ENCODE data around the gene LSM10. TPM values are rescaled to one million over a fixed set of nuclear protein-coding genes. Genes with fewer than 3 reads are reported as not detected.

Gene LSM10
- total RNA-seq, 4 donors from 2014 or later = 19.1 to 52.7 (median 49.0) TPM

- WGBS, 2 donors = 60 to 74% methylated on average over 17 to 18 of the region's 18 CpGs
- no peak overlapping the region for H3K4me3 ChIP-seq (replicated peaks in 1 of 3)
- H3K27ac ChIP-seq = peak overlapping the region in 2 of 3 donors; percentile 44 to 83
- H3K36me3 ChIP-seq = peaks cover 0 to 8% of the 10 kb centered on the region in 2 donors
- no peaks in the 10 kb centered on the region for H3K9me3 ChIP-seq
- intact Hi-C loops (cut with DNase I) = no loop called here
- peaks cover 54 to 67% of the 10 kb centered on the region in 2 donors for H3K4me1 ChIP-seq
- no peak for DNase-seq
- TF ChIP-seq POLR2A (IDR thresholded peaks at IDR 0.05) = no peak
- TF ChIP-seq, protein P1, sequence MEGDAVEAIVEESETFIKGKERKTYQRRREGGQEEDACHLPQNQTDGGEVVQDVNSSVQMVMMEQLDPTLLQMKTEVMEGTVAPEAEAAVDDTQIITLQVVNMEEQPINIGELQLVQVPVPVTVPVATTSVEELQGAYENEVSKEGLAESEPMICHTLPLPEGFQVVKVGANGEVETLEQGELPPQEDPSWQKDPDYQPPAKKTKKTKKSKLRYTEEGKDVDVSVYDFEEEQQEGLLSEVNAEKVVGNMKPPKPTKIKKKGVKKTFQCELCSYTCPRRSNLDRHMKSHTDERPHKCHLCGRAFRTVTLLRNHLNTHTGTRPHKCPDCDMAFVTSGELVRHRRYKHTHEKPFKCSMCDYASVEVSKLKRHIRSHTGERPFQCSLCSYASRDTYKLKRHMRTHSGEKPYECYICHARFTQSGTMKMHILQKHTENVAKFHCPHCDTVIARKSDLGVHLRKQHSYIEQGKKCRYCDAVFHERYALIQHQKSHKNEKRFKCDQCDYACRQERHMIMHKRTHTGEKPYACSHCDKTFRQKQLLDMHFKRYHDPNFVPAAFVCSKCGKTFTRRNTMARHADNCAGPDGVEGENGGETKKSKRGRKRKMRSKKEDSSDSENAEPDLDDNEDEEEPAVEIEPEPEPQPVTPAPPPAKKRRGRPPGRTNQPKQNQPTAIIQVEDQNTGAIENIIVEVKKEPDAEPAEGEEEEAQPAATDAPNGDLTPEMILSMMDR (IDR thresholded peaks at IDR 0.05) = no peak
- H3K27me3 ChIP-seq = no peaks in the 10 kb centered on the region
These were observed 31.5 kb downstream of the LSM10 start for GRCh38 chr1:36366091-36366661.

- peaks cover 60 to 71% of the 10 kb centered on the region in 2 donors for H3K4me1 ChIP-seq
- H3K36me3 ChIP-seq = peaks cover 0 to 8% of the 10 kb centered on the region in 2 donors
- H3K27me3 ChIP-seq = no peaks in the 10 kb centered on the region
- DNase-seq = peak; percentile 58 to 61
- peak overlapping the region in 2 of 3 donors; percentile 44 to 83 for H3K27ac ChIP-seq
- TF ChIP-seq, protein P1 (IDR thresholded peaks at IDR 0.05) = no peak
- TF ChIP-seq POLR2A (IDR thresholded peaks at IDR 0.05) = no peak
- 74 to 82% methylated on average over 1 of the region's 1 CpG for WGBS, 2 donors
- H3K9me3 ChIP-seq = no peaks in the 10 kb centered on the region
- no peak overlapping the region for H3K4me3 ChIP-seq (replicated peaks in 1 of 3)
- intact Hi-C loops (cut with DNase I) = no loop called here
These were observed 32.3 kb downstream of the LSM10 start for GRCh38 chr1:36365381-36365780.

DNA sequence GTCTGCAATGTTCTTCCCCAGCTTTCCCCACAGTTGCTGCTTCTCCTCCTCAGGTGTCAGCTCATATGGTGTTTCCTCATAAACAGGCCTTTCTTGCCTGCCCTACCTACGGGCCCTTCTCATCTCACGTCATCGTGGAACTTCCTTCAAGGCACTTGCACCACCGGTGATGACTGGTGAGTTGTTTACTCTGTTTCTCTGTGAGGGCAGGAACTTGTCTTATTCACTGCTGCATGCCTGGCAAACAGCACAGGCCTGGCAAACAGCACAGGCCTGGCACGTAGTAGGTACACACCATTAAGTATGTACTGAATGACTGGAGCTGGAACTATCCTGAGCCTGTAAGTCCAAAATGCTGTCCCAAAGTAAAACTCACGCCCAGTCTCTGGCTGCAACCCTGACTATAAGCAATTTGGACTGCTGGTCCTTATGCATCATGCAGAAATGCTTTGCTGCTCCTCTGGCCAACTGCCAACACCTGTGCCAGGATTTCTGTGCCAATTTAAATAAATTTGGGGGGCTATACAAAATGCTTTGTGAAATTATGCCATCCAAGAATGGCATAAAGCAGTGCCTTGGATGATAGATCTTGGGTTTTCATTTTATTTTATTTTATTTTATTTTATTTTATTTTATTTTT, 37.7 kb downstream of the LSM10 start:
- no peaks in the 10 kb centered on the region for H3K9me3 ChIP-seq
- intact Hi-C loops (cut with DNase I) = no loop called here
- peaks cover 12 to 16% of the 10 kb centered on the region in 2 donors for H3K36me3 ChIP-seq
- H3K4me1 ChIP-seq = peaks cover 41 to 43% of the 10 kb centered on the region in 2 donors
- H3K27ac ChIP-seq = peak overlapping the region; percentile 86 to 90 (median 87)
- TF ChIP-seq, protein P1 (IDR thresholded peaks at IDR 0.05) = no peak
- no peak for TF ChIP-seq POLR2A (IDR thresholded peaks at IDR 0.05)
- no peak overlapping the region for H3K4me3 ChIP-seq (replicated peaks in 1 of 3)
- DNase-seq = peak; percentile 55 to 71
- H3K27me3 ChIP-seq = no peaks in the 10 kb centered on the region
- 31 to 43% methylated on average over 6 of the region's 6 CpGs for WGBS, 2 donors

DNA sequence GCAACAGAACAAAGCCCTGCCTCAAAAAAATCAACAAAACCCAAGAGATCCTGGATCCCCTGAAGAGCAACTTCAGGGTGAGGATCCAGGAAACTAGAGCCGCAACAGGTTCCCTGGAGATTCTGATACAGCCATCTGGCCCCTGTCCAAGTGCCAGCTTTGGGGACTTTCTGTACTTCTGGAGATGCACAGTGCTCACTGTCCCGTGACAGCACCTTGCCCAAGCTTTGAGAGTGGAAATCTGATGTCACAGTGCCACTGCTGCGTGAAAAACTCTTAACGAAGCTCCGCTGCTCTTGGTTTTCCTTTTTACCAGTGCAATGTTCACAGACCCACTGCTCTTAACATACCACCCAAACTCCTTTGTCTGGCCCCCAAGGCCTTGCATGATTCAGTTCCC, 38.3 kb downstream of the LSM10 start:
- peak in 1 of 2 donors; percentile 26 for TF ChIP-seq POLR2A (IDR thresholded peaks at IDR 0.05)
- TF ChIP-seq, protein P1 (IDR thresholded peaks at IDR 0.05) = no peak
- H3K9me3 ChIP-seq = no peaks in the 10 kb centered on the region
- WGBS, 2 donors = 27 to 41% methylated on average over 5 of the region's 5 CpGs
- H3K27me3 ChIP-seq = no peaks in the 10 kb centered on the region
- DNase-seq = peak; percentile 98 to 99
- intact Hi-C loops (cut with DNase I) = no loop called here
- peaks cover 38 to 40% of the 10 kb centered on the region in 2 donors for H3K4me1 ChIP-seq
- H3K36me3 ChIP-seq = peaks cover 18 to 21% of the 10 kb centered on the region in 2 donors
- peak overlapping the region; percentile 86 to 90 (median 87) for H3K27ac ChIP-seq
- H3K4me3 ChIP-seq (replicated peaks in 1 of 3) = no peak overlapping the region

GRCh38 chr1:36358514-36359084, 39.1 kb downstream of the LSM10 start:
- Histone ChIP-seq H3K4me1 (peaks cover 32 to 34% of the 10 kb centered on the region in 2 donors), H3K9me3 (no peaks in the 10 kb centered on the region), H3K36me3 (peaks cover 23 to 27% of the 10 kb centered on the region in 2 donors), H3K27ac (peak overlapping the region; percentile 75 to 90 (median 86)), H3K27me3 (no peaks in the 10 kb centered on the region), H3K4me3 (replicated peaks in 1 of 3) (no peak overlapping the region)
- intact Hi-C loops (cut with DNase I) = no loop called here
- 81 to 87% methylated on average over 13 of the region's 13 CpGs for WGBS, 2 donors
- peak; percentile 38 to 53 for DNase-seq
- no peak for TF ChIP-seq POLR2A (IDR thresholded peaks at IDR 0.05)
- TF ChIP-seq, protein P1 (IDR thresholded peaks at IDR 0.05) = no peak
